Body of pancreas (tissue), 4 donors: ENCODE measurements around the gene DOCK4. TPM values are rescaled to one million over a fixed set of nuclear protein-coding genes. Genes with fewer than 3 reads are reported as not detected.

ENCODE experiments used
- ATAC-seq: fragments of 150-250 bp; one replicate; pipeline ENCODE4 v1.9.1; 2016
- DNase-seq, 4 donors: peaks; one replicate each; pipeline ENCODE4 v3.0.0-alpha.2; 2019
- H3K27ac ChIP-seq, 4 donors: fragments of 200-600 bp; sonication (generic); 1 replicate in 3 of 4; 2 replicates in 1 of 4; pipeline versions ENCODE4 v1.5.1 to v1.6.1; 2016 to 2019; ENCODE audit warnings: mild to moderate bottlenecking in 1 of 4, mixed read lengths in 1 of 4, moderate library complexity in 1 of 4
- H3K27me3 ChIP-seq, 2 donors: fragments of 200-600 bp; sonication (generic); one replicate each; pipeline ENCODE4 v1.6.0; 2016; ENCODE audit warnings: mild to moderate bottlenecking in 1 of 2
- H3K36me3 ChIP-seq, 2 donors: fragments of 200-600 bp; sonication (generic); replicated peaks in 1 of 2; 2 replicates each; pipeline ENCODE4 v1.5.1; 2016; ENCODE audit warnings: low read depth in 2 of 2; ENCODE audit not compliant: insufficient read depth in 1 of 2
- H3K4me1 ChIP-seq: fragments of 200-600 bp; sonication (generic); one replicate; pipeline ENCODE4 v1.6.0; 2016
- H3K4me3 ChIP-seq, 2 donors: fragments of 200-600 bp; sonication (generic); 1 replicate in 1 of 2; 2 replicates in 1 of 2; pipeline ENCODE4 v1.5.1; 2016 to 2019
- H3K9me3 ChIP-seq, 3 donors: fragments of 200-600 bp; sonication (generic); 1 replicate in 2 of 3; 2 replicates in 1 of 3; pipeline ENCODE4 v1.5.1; 2016
- POLR2A ChIP-seq, 3 donors: fragments of 450-650 bp; IDR thresholded peaks; one replicate each; pipeline ENCODE4 v1.6.1; 2016; ENCODE audit warnings: antibody characterized with exemption in 3 of 3, mild to moderate bottlenecking in 2 of 3
- WGBS, 2 donors: methylation state at CpG; one replicate each; pipeline ENCODE4 v1.1.5; 2017; 5-methylcytosine and 5-hydroxymethylcytosine counted together
- intact Hi-C: fragments of 100-400 bp; cut with DNase I; formaldehyde crosslinking; loops from one replicate; pipeline ENCODE4 v1.15.1; 2023
- total RNA-seq, 2 donors: library from RNA; depleted of rRNA; stranded (reverse); fragments of >200 nt; gene quantifications; one replicate each; pipeline ENCODE4 v1.1.0, GENCODE V29; 2016
- TF ChIP-seq, protein P1 (sequence below), 7 experiments: fragments of 450-650 bp in 4 of 7; fragments of 200-600 bp in 3 of 7; sonication (generic) in 3 of 7; IDR thresholded peaks; one replicate each; pipeline ENCODE4 v1.5.1; 2016 to 2019; ENCODE audit warnings: antibody characterized with exemption in 7 of 7

Gene DOCK4
- total RNA-seq, 2 donors from 2014 or later, result 24.9 to 34.6 TPM

DNA sequence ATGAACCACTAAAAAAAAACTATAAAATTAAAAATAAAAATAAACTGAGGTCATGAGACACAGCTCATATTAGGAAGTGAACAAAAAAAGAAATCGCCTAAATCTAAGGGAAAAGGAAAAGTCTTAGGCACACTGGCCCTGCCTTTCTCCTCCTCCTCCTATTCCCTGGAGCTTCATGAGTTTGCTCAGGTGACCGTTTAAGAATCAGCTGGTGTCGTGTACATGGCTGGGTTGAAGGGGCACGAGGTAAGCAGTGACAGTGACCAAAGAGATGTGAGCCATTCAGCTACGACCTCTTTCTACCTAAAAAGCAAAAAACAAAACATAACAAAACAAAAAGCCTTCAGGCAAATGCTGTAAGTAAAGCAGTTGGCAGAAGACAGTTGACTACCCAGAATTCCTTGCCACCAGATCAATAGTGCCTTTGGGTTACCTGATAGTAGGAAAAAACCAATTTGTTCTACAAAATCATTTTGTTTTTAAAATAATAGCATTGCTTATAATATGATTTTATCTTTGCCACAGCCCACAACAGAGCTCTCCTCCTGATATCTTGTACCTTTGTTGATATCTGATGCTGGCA is 135.4 kb downstream of the DOCK4 start:
- WGBS, 2 donors, result 30 to 37% methylated on average over 5 of the region's 5 CpGs
- no peak for ATAC-seq

DNA sequence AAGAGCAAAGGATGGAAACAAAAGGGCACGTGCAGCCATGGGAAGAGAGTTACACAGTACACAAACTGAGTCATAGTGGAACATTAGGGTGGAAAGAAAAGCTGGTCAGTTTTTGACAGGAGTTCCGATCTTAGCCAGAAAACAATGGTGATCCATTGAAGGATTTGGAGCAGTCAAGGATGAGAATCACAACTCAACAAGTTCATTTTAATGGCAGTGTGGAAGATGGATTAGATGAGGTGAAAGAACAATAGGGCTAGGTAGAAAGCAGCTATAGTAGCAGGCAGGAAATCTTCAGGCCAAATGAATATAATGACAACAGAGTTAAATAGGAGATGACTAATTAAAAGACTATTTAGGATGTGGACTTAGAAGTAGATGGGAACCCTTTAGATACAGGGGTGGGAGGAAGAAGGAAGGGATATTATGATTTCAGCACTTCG is 136.3 kb downstream of the DOCK4 start:
- H3K4me3 ChIP-seq, result no peak overlapping the region
- ATAC-seq (no peak), DNase-seq (no peak)
- peaks cover 0 to 4% (median 0%) of the 10 kb centered on the region in 3 donors for H3K9me3 ChIP-seq
- WGBS, 2 donors, result 89 to 90% methylated on average over 3 of the region's 3 CpGs
- intact Hi-C loops, result no loop called here
- H3K27ac ChIP-seq, result no peak overlapping the region
- no peaks in the 10 kb centered on the region for H3K36me3 ChIP-seq
- no peaks in the 10 kb centered on the region for H3K27me3 ChIP-seq
- H3K4me1 ChIP-seq, result peaks cover 25% of the 10 kb centered on the region
- no peak for TF ChIP-seq POLR2A (IDR thresholded peaks at IDR 0.05)
- TF ChIP-seq, protein P1, sequence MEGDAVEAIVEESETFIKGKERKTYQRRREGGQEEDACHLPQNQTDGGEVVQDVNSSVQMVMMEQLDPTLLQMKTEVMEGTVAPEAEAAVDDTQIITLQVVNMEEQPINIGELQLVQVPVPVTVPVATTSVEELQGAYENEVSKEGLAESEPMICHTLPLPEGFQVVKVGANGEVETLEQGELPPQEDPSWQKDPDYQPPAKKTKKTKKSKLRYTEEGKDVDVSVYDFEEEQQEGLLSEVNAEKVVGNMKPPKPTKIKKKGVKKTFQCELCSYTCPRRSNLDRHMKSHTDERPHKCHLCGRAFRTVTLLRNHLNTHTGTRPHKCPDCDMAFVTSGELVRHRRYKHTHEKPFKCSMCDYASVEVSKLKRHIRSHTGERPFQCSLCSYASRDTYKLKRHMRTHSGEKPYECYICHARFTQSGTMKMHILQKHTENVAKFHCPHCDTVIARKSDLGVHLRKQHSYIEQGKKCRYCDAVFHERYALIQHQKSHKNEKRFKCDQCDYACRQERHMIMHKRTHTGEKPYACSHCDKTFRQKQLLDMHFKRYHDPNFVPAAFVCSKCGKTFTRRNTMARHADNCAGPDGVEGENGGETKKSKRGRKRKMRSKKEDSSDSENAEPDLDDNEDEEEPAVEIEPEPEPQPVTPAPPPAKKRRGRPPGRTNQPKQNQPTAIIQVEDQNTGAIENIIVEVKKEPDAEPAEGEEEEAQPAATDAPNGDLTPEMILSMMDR (IDR thresholded peaks at IDR 0.05), result no peak

More for the DNA sequence above, 135.4 kb downstream of the DOCK4 start:
- intact Hi-C loops, result no loop called here
- Histone ChIP-seq H3K9me3 (peaks cover 0 to 4% (median 0%) of the 10 kb centered on the region in 3 donors), H3K27me3 (no peaks in the 10 kb centered on the region), H3K4me3 (no peak overlapping the region), H3K4me1 (peaks cover 25% of the 10 kb centered on the region), H3K27ac (peak overlapping the region in 1 of 4 donors; percentile 8), H3K36me3 (no peaks in the 10 kb centered on the region)
- TF ChIP-seq, protein P1 (IDR thresholded peaks at IDR 0.05), result no peak
- TF ChIP-seq POLR2A (IDR thresholded peaks at IDR 0.05), result no peak
- no peak for DNase-seq

DNA sequence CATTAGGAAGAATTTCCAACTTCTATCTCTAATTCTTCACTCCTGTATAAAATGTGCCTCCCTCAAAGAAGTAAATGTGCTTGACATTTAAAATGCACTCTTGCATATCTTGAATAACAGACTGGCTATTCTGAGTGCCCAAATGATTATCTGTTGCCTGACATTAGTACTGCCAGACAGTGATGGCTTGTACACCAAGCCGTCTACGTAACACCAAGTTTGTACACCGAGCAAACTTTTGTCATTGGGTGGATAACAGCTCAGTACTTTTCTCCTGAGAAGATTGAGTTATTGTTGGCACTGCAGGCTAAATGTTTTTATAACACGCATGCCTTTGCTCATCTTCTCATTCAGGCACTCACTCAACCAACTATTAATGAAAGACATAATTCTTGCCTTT is 137.2 kb downstream of the DOCK4 start:
- whole genome bisulfite sequencing, 2 donors, result 87 to 94% methylated on average over 4 of the region's 4 CpGs
- Histone ChIP-seq H3K4me1 (peaks cover 25% of the 10 kb centered on the region), H3K36me3 (no peaks in the 10 kb centered on the region), H3K27ac (no peak overlapping the region), H3K4me3 (no peak overlapping the region), H3K9me3 (no peaks in the 10 kb centered on the region), H3K27me3 (no peaks in the 10 kb centered on the region)
- DNase-seq (no peak), ATAC-seq (no peak)
- intact Hi-C loops, result no loop called here
- TF ChIP-seq POLR2A (IDR thresholded peaks at IDR 0.05), result no peak
- TF ChIP-seq, protein P1 (IDR thresholded peaks at IDR 0.05), result no peak

DNA sequence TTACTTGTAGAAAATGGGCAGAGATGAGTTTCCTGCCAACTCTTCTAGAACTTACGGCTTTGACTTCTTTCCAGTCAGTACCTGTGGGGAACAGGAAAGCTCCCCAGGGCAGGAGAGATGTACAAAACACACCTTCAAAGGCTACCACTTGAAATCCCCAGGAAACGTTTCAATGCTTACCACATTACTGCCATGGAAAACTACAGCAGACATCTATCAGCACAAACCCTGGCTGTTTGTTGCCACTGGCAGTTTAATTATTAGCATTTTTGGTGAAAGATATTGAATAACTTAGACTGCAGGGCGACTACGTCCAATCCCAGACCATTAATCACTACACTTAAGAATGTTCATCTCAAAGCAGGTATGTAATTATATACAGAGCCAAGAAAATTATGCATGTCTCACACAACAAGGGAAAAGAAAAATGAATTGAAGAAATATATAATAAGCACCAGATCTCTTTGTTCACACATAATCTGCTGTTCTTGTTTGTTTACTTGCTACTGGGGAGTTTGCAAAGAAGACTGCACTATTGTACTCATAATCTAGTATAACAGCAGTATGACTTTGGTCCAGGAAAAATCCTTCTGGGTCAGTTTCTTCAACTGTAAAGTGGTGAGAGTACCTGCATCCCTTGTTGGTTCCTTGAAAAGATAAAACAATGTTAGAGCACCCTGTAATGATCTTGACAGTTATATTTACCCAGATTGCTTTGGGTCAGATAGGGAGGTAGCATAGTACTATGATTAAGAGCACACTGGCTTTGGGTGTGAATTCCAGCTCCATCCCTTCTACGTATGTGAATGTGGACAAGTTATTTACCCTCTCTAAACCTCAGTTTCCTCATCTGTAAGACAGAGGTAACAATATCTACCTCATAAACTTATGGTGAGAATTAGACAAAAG is 138.3 kb downstream of the DOCK4 start:
- Histone ChIP-seq H3K9me3 (no peaks in the 10 kb centered on the region), H3K27me3 (no peaks in the 10 kb centered on the region), H3K27ac (peak overlapping the region in 3 of 4 donors; percentile 46 to 60 (median 52)), H3K4me3 (no peak overlapping the region), H3K4me1 (peaks cover 24% of the 10 kb centered on the region), H3K36me3 (no peaks in the 10 kb centered on the region)
- 47% methylated on average over 5 of the region's 5 CpGs for WGBS, 2 donors
- DNase-seq, result peak in 1 of 4 donors; percentile 28
- intact Hi-C loops, result no loop called here
- TF ChIP-seq, protein P1 (IDR thresholded peaks at IDR 0.05), result no peak
- no peak for TF ChIP-seq POLR2A (IDR thresholded peaks at IDR 0.05)
- ATAC-seq, result peak; percentile 76
